Measurements from ENCODE around the gene OR2B6.

The OR2B6 gene

GRCh38 chr6:28000351-28001045 is 43.5 kb downstream of the OR2B6 start:
- Histone ChIP-seq H3K9ac (ENCODE audit: low read depth, low read length) (no peak overlapping the region), H3K27me3 (ENCODE audit: insufficient read depth, low read length) (no peaks in the 10 kb centered on the region), H3K9me3 (ENCODE audit: insufficient read depth, low read depth, low read length) (no peaks in the 10 kb centered on the region), H3K36me3 (ENCODE audit: insufficient read depth, low read length) (no peaks in the 10 kb centered on the region), H3K4me1 (ENCODE audit: insufficient read depth, low read length) (peaks cover 25% of the 10 kb centered on the region), H3K27ac (ENCODE audit: low read depth, low read length) (no peak overlapping the region), H3K4me3 (ENCODE audit: low read length) (no peak overlapping the region)
- 94% methylated on average over 15 of the region's 15 CpGs for WGBS

- no peaks in the 10 kb centered on the region for H3K27me3 ChIP-seq (ENCODE audit: insufficient read depth, low read length)
- H3K4me1 ChIP-seq (ENCODE audit: insufficient read depth, low read length) = peaks cover 33% of the 10 kb centered on the region
- H3K36me3 ChIP-seq (ENCODE audit: insufficient read depth, low read length) = no peaks in the 10 kb centered on the region
- H3K9ac ChIP-seq (ENCODE audit: low read depth, low read length) = no peak overlapping the region
- H3K4me3 ChIP-seq (ENCODE audit: low read length) = no peak overlapping the region
- no peaks in the 10 kb centered on the region for H3K9me3 ChIP-seq (ENCODE audit: insufficient read depth, low read depth, low read length)
- no peak overlapping the region for H3K27ac ChIP-seq (ENCODE audit: low read depth, low read length)
- WGBS = 94% methylated on average over 15 of the region's 15 CpGs
These were observed 44.3 kb downstream of the OR2B6 start for GRCh38 chr6:28001351-28001750.

GRCh38 chr6:28001751-28002150 is 44.7 kb downstream of the OR2B6 start:
- Histone ChIP-seq H3K9me3 (ENCODE audit: insufficient read depth, low read depth, low read length) (no peaks in the 10 kb centered on the region), H3K27ac (ENCODE audit: low read depth, low read length) (no peak overlapping the region), H3K27me3 (ENCODE audit: insufficient read depth, low read length) (no peaks in the 10 kb centered on the region), H3K4me3 (ENCODE audit: low read length) (no peak overlapping the region), H3K4me1 (ENCODE audit: insufficient read depth, low read length) (peaks cover 37% of the 10 kb centered on the region), H3K9ac (ENCODE audit: low read depth, low read length) (no peak overlapping the region), H3K36me3 (ENCODE audit: insufficient read depth, low read length) (no peaks in the 10 kb centered on the region)
- 81% methylated on average over 5 of the region's 5 CpGs for WGBS

GRCh38 chr6:28002161-28002560 is 45.1 kb downstream of the OR2B6 start:
- H3K4me1 ChIP-seq (ENCODE audit: insufficient read depth, low read length) = peaks cover 37% of the 10 kb centered on the region
- WGBS = 96% methylated on average over 5 of the region's 5 CpGs
- no peak overlapping the region for H3K27ac ChIP-seq (ENCODE audit: low read depth, low read length)
- H3K36me3 ChIP-seq (ENCODE audit: insufficient read depth, low read length) = no peaks in the 10 kb centered on the region
- H3K9ac ChIP-seq (ENCODE audit: low read depth, low read length) = no peak overlapping the region
- no peaks in the 10 kb centered on the region for H3K9me3 ChIP-seq (ENCODE audit: insufficient read depth, low read depth, low read length)
- H3K4me3 ChIP-seq (ENCODE audit: low read length) = no peak overlapping the region
- no peaks in the 10 kb centered on the region for H3K27me3 ChIP-seq (ENCODE audit: insufficient read depth, low read length)

- Histone ChIP-seq H3K27me3 (ENCODE audit: insufficient read depth, low read length) (no peaks in the 10 kb centered on the region), H3K9ac (ENCODE audit: low read depth, low read length) (no peak overlapping the region), H3K36me3 (ENCODE audit: insufficient read depth, low read length) (no peaks in the 10 kb centered on the region), H3K4me3 (ENCODE audit: low read length) (no peak overlapping the region), H3K27ac (ENCODE audit: low read depth, low read length) (no peak overlapping the region), H3K9me3 (ENCODE audit: insufficient read depth, low read depth, low read length) (no peaks in the 10 kb centered on the region), H3K4me1 (ENCODE audit: insufficient read depth, low read length) (peaks cover 37% of the 10 kb centered on the region)
- WGBS = 93% methylated on average over 5 of the region's 5 CpGs
These were observed 46.0 kb downstream of the OR2B6 start for GRCh38 chr6:28003059-28003458.

GRCh38 chr6:28003661-28004060 is 46.6 kb downstream of the OR2B6 start:
- Histone ChIP-seq H3K27ac (ENCODE audit: low read depth, low read length) (no peak overlapping the region), H3K4me1 (ENCODE audit: insufficient read depth, low read length) (peaks cover 37% of the 10 kb centered on the region), H3K9me3 (ENCODE audit: insufficient read depth, low read depth, low read length) (no peaks in the 10 kb centered on the region), H3K27me3 (ENCODE audit: insufficient read depth, low read length) (no peaks in the 10 kb centered on the region), H3K36me3 (ENCODE audit: insufficient read depth, low read length) (no peaks in the 10 kb centered on the region), H3K4me3 (ENCODE audit: low read length) (no peak overlapping the region), H3K9ac (ENCODE audit: low read depth, low read length) (no peak overlapping the region)
- 82% methylated on average over 3 of the region's 3 CpGs for WGBS

- Histone ChIP-seq H3K27ac (ENCODE audit: low read depth, low read length) (peak overlapping the region; percentile 54), H3K4me1 (ENCODE audit: insufficient read depth, low read length) (peaks cover 37% of the 10 kb centered on the region), H3K4me3 (ENCODE audit: low read length) (no peak overlapping the region), H3K9ac (ENCODE audit: low read depth, low read length) (no peak overlapping the region; the same call in 1 of the 2 replicates), H3K9me3 (ENCODE audit: insufficient read depth, low read depth, low read length) (no peaks in the 10 kb centered on the region), H3K36me3 (ENCODE audit: insufficient read depth, low read length) (no peaks in the 10 kb centered on the region), H3K27me3 (ENCODE audit: insufficient read depth, low read length) (no peaks in the 10 kb centered on the region)
- 91% methylated on average over 5 of the region's 5 CpGs for WGBS
These were observed 47.5 kb downstream of the OR2B6 start for GRCh38 chr6:28004350-28005151.

- Histone ChIP-seq H3K27me3 (ENCODE audit: insufficient read depth, low read length) (no peaks in the 10 kb centered on the region), H3K4me3 (ENCODE audit: low read length) (no peak overlapping the region), H3K27ac (ENCODE audit: low read depth, low read length) (peak overlapping the region; percentile 67), H3K4me1 (ENCODE audit: insufficient read depth, low read length) (peaks cover 37% of the 10 kb centered on the region), H3K9ac (ENCODE audit: low read depth, low read length) (peak overlapping the region; percentile 17; the same call in 1 of the 2 replicates), H3K9me3 (ENCODE audit: insufficient read depth, low read depth, low read length) (no peaks in the 10 kb centered on the region), H3K36me3 (ENCODE audit: insufficient read depth, low read length) (no peaks in the 10 kb centered on the region)
- 67% methylated on average over 5 of the region's 5 CpGs for whole genome bisulfite sequencing
These were observed 48.3 kb downstream of the OR2B6 start for GRCh38 chr6:28005152-28005890.

- WGBS = 58% methylated on average over 3 of the region's 3 CpGs
- Histone ChIP-seq H3K27me3 (ENCODE audit: insufficient read depth, low read length) (no peaks in the 10 kb centered on the region), H3K36me3 (ENCODE audit: insufficient read depth, low read length) (no peaks in the 10 kb centered on the region), H3K4me1 (ENCODE audit: insufficient read depth, low read length) (peaks cover 37% of the 10 kb centered on the region), H3K9ac (ENCODE audit: low read depth, low read length) (peak overlapping the region; percentile 17; the same call in 1 of the 2 replicates), H3K9me3 (ENCODE audit: insufficient read depth, low read depth, low read length) (no peaks in the 10 kb centered on the region), H3K27ac (ENCODE audit: low read depth, low read length) (peak overlapping the region; percentile 67), H3K4me3 (ENCODE audit: low read length) (no peak overlapping the region)
These were observed 48.9 kb downstream of the OR2B6 start for GRCh38 chr6:28005975-28006374.

Measured in HUES64 (cell line).